Thyroid gland (tissue), 4 donors: ENCODE results near the gene USP19. TPM values are rescaled to one million over a fixed set of nuclear protein-coding genes. Genes with fewer than 3 reads are reported as not detected.

Experiments
- DNase-seq, 2 donors: peaks; one replicate each; pipeline ENCODE4 v3.0.0-alpha.2; 2019
- H3K27ac ChIP-seq, 3 donors: fragments of 200-600 bp; sonication (generic); 1 replicate in 2 of 3; 2 replicates in 1 of 3; pipeline ENCODE4 v1.5.1; 2016 to 2019; ENCODE audit warnings: mild to moderate bottlenecking in 1 of 3, moderate library complexity in 1 of 3
- H3K27me3 ChIP-seq: fragments of 200-600 bp; sonication (generic); one replicate; pipeline ENCODE4 v1.5.1; 2019
- H3K36me3 ChIP-seq, 2 donors: fragments of 200-600 bp; sonication (generic); one replicate each; pipeline ENCODE4 v1.5.1; 2016 to 2019
- H3K4me1 ChIP-seq, 2 donors: fragments of 200-600 bp; sonication (generic); one replicate each; pipeline ENCODE4 v1.5.1; 2017 to 2019
- H3K4me3 ChIP-seq, 3 donors: fragments of 200-600 bp; sonication (generic); replicated peaks in 1 of 3; 1 replicate in 2 of 3; 2 replicates in 1 of 3; pipeline ENCODE4 v1.5.1; 2016; ENCODE audit warnings: mild to moderate bottlenecking in 1 of 3
- H3K9me3 ChIP-seq: fragments of 200-600 bp; sonication (generic); one replicate; pipeline ENCODE4 v1.5.1; 2017
- POLR2A ChIP-seq, 2 donors: fragments of 450-650 bp; IDR thresholded peaks; one replicate each; pipeline ENCODE4 v1.6.1; 2017; ENCODE audit warnings: antibody characterized with exemption in 2 of 2, mild to moderate bottlenecking in 2 of 2, moderate library complexity in 1 of 2
- WGBS, 2 donors: methylation state at CpG; one replicate each; pipeline ENCODE4 v1.1.5; 2017; 5-methylcytosine and 5-hydroxymethylcytosine counted together
- intact Hi-C: fragments of 100-400 bp; cut with DNase I; formaldehyde crosslinking; loops from one replicate; pipeline ENCODE4 v1.15.1; 2023
- total RNA-seq, 4 donors: library from RNA; depleted of rRNA; stranded (reverse); fragments of >200 nt; gene quantifications; one replicate each; pipeline ENCODE4 v1.2.3, GENCODE V29; 2016
- TF ChIP-seq, protein P1 (sequence below), 6 experiments: fragments of 200-600 bp in 3 of 6; fragments of 450-650 bp in 3 of 6; sonication (generic) in 3 of 6; IDR thresholded peaks; one replicate each; pipeline ENCODE4 v1.5.1; 2016 to 2019; ENCODE audit warnings: antibody characterized with exemption in 6 of 6, mild to moderate bottlenecking in 2 of 6, inconsistent platforms in 1 of 6, moderate library complexity in 1 of 6

USP19 gene
- total RNA-seq, 4 donors from 2014 or later = 72.3 to 104 (median 77.4) TPM

DNA sequence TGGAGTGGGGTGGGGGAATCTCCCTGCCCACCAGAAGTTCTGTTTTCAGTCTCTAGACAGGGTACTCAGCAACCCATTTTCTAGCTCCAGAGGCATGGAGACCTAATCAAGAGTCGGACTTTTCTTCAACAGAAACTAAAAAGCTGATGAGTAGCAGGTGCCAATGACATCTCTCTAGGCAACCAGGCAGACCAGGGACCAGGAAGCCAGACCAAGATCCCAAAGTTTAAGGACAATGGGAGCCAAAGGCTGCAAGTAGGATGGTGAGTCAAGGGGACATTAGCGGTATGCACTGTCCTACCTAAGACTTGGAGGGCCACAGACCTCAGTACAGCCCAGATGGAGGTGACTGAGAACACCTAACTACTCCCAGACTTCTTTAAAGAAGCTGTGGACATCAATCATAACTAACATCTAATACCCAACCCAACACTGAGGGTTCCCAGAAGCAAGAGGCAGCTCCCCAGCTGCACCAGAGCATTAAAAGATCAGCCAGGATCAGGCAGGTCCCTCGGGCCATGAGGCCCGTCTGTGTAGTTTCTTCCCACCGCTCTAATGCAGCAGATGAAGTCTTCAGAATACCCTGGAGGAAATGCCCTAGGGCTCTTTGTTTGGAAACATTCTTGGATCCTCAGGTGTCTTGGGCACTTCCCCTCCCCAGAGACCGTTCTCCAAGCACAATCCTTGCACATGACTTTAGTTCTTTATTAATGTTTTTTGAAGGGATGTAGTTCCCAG, 44.5 kb upstream of the USP19 start:
- H3K4me1 ChIP-seq = peaks cover 13 to 16% of the 10 kb centered on the region in 2 donors
- H3K27me3 ChIP-seq = no peaks in the 10 kb centered on the region
- no peaks in the 10 kb centered on the region for H3K9me3 ChIP-seq
- WGBS, 2 donors = 37 to 43% methylated on average over 6 of the region's 6 CpGs
- H3K36me3 ChIP-seq = peaks cover 12% of the 10 kb centered on the region in 2 donors
- peak overlapping the region; percentile 75 to 95 (median 88) for H3K4me3 ChIP-seq
- H3K27ac ChIP-seq = peak overlapping the region; percentile 89 to 96 (median 90)
- intact Hi-C loops = no loop called here
- DNase-seq = no peak
- TF ChIP-seq, protein P1, sequence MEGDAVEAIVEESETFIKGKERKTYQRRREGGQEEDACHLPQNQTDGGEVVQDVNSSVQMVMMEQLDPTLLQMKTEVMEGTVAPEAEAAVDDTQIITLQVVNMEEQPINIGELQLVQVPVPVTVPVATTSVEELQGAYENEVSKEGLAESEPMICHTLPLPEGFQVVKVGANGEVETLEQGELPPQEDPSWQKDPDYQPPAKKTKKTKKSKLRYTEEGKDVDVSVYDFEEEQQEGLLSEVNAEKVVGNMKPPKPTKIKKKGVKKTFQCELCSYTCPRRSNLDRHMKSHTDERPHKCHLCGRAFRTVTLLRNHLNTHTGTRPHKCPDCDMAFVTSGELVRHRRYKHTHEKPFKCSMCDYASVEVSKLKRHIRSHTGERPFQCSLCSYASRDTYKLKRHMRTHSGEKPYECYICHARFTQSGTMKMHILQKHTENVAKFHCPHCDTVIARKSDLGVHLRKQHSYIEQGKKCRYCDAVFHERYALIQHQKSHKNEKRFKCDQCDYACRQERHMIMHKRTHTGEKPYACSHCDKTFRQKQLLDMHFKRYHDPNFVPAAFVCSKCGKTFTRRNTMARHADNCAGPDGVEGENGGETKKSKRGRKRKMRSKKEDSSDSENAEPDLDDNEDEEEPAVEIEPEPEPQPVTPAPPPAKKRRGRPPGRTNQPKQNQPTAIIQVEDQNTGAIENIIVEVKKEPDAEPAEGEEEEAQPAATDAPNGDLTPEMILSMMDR (IDR thresholded peaks at IDR 0.05) = no peak
- no peak for TF ChIP-seq POLR2A (IDR thresholded peaks at IDR 0.05)

DNA sequence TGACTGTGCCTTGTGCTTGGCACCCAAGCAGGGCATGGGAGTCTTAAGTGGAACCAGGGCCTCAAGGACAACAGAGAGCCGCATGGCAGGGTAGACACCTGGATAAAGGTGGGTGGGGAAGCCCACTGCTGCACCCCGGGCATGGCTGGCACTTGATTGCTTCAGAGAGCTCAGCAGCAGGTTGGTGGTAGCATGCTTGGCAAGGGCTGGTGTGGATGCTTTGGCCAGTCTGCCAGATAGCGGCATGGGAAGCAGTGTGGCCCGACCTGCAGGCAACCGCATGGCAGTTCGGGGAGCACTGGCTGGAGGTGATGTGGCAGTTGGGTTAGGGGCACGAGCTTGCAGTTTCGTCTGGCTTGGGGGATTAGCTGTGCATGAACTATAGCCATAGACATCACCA, 43.0 kb upstream of the USP19 start:
- no peak for DNase-seq
- TF ChIP-seq, protein P1 (IDR thresholded peaks at IDR 0.05) = no peak
- no peak for TF ChIP-seq POLR2A (IDR thresholded peaks at IDR 0.05)
- WGBS, 2 donors = 91 to 95% methylated on average over 7 to 8 of the region's 8 CpGs

DNA sequence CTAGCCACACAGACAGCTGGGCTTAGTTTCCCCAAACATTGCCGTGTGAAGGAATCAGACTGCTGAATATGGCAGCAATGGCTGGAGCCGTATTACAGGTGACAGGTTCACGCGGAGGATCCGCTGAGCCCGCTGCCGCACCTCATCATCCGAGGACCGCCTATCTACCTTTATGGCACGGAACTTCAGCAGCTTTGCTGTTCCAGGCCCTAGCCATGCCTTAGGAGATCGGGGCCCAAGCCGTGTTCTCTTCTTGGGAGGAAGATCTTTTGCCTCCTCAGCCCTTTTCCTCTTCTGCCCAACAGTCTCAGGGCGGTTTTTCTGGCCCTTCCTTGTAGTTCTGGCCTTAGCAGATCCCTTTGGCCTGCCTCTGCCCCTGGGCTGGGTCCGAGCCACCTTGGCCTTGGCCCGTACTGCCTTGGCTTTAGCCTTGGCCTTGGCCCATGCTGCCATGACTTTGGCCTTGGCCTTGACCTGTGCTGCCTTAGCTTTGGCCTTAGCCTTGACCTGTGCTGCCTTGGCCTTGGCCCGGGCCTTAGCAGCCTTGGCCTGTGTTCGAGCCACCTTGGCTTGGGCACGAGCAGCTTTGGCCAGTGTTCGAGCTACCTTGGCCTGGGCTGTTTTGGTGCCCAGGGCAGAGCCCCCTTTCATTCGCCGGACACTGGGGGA, 42.3 kb upstream of the USP19 start:
- TF ChIP-seq, protein P1 (IDR thresholded peaks at IDR 0.05) = no peak
- no peak for TF ChIP-seq POLR2A (IDR thresholded peaks at IDR 0.05)
- intact Hi-C loops = no loop called here
- H3K36me3 ChIP-seq = peaks cover 12% of the 10 kb centered on the region in 2 donors
- WGBS, 2 donors = 94 to 95% methylated on average over 18 to 21 of the region's 21 CpGs
- H3K4me1 ChIP-seq = peaks cover 27 to 32% of the 10 kb centered on the region in 2 donors
- DNase-seq = no peak
- no peak overlapping the region for H3K4me3 ChIP-seq
- H3K9me3 ChIP-seq = no peaks in the 10 kb centered on the region
- H3K27me3 ChIP-seq = no peaks in the 10 kb centered on the region
- no peak overlapping the region for H3K27ac ChIP-seq

More for the DNA sequence above, 43.0 kb upstream of the USP19 start:
- H3K4me1 ChIP-seq = peaks cover 22 to 25% of the 10 kb centered on the region in 2 donors
- no peak overlapping the region for H3K27ac ChIP-seq
- intact Hi-C loops = no loop called here
- H3K36me3 ChIP-seq = peaks cover 12% of the 10 kb centered on the region in 2 donors
- no peaks in the 10 kb centered on the region for H3K27me3 ChIP-seq
- no peaks in the 10 kb centered on the region for H3K9me3 ChIP-seq
- no peak overlapping the region for H3K4me3 ChIP-seq

DNA sequence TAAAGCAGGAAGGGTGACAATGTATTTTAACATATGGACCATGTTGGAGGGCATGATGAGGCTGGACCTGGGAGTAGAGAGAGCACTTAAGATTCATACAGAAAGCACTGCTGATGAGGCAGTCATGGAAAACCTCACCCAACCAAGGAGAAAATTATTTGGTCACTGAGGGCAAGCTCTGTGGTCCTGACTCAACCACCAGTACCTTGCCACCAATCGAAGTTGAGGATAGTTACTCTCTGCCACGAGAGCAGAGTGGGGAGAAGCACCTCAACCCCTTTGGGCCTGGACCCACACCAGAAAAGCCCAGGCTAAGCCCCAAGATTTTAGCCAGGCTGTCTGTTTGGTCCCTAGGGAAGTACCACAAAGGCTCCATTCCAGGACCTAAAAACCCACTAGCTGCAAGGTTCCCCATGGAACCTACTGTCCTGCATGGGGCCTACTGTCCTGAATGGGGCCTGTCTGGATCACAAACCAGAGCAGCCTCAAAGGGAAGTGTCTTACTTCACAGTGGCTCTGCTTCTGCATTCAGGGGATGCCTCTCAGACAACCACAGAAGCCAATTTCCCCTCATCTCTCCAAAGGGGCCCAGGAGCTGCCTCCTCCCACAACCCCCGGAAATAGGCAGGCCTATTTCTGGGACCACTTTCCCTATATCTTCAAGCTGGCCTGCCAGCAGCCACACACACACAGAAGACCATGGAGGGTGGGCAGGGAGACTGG, 41.3 kb upstream of the USP19 start:
- H3K36me3 ChIP-seq = peaks cover 12% of the 10 kb centered on the region in 2 donors
- 85 to 88% methylated on average over 2 to 3 of the region's 3 CpGs for WGBS, 2 donors
- no peaks in the 10 kb centered on the region for H3K9me3 ChIP-seq
- no peak overlapping the region for H3K27ac ChIP-seq
- DNase-seq = no peak
- TF ChIP-seq POLR2A (IDR thresholded peaks at IDR 0.05) = no peak
- TF ChIP-seq, protein P1 (IDR thresholded peaks at IDR 0.05) = no peak
- H3K4me3 ChIP-seq = no peak overlapping the region
- intact Hi-C loops = no loop called here
- peaks cover 27 to 34% of the 10 kb centered on the region in 2 donors for H3K4me1 ChIP-seq
- no peaks in the 10 kb centered on the region for H3K27me3 ChIP-seq
